GM21717 (cell line): ENCODE measurements around the gene PXT1.
"Not testable (repeated sequence)": the region's sequence is repeated elsewhere in the genome, so short reads cannot be mapped to it uniquely, and the experiment has no call there.

ENCODE experiments used
- ATAC-seq: cut with Tn5 transposase; IDR thresholded peaks from one replicate; pipeline ENCODE4 v1.9.1; 2021; ENCODE audit warnings: mild to moderate bottlenecking, moderate library complexity; ENCODE audit not compliant: unreplicated experiment

PXT1 gene

GRCh38 chr6:36442671-36443470, at the start of gene PXT1, which contains the start of gene KCTD20:
Gene PXT1 (minus strand): TSS chr6:36442854. CDS start chr6:36426082, 16,772 bp downstream.
Gene KCTD20 (plus strand): TSS chr6:36443000. CDS start chr6:36470098, 27,098 bp downstream.
- peak; percentile 73 for ATAC-seq

GRCh38 chr6:36492092-36492491, 49.4 kb upstream of the PXT1 start:
- no peak for ATAC-seq

GRCh38 chr6:36491378-36491965, 48.8 kb upstream of the PXT1 start:
- ATAC-seq, result no peak

- no peak for ATAC-seq
These were observed 46.8 kb upstream of the PXT1 start for GRCh38 chr6:36489426-36489825.

GRCh38 chr6:36488221-36488620, 45.6 kb upstream of the PXT1 start:
- no peak for ATAC-seq

- ATAC-seq, result no peak
These were observed 45.0 kb upstream of the PXT1 start for GRCh38 chr6:36487698-36488097.

- ATAC-seq, result no peak
These were observed 42.1 kb upstream of the PXT1 start for GRCh38 chr6:36484736-36485135.

GRCh38 chr6:36483326-36483725, 40.7 kb upstream of the PXT1 start:
- ATAC-seq, result not testable (repeated sequence)

- ATAC-seq, result no peak
These were observed 36.6 kb upstream of the PXT1 start for GRCh38 chr6:36479256-36479655.

GRCh38 chr6:36478051-36478526, 35.4 kb upstream of the PXT1 start:
- no peak for ATAC-seq

- no peak for ATAC-seq
These were observed 27.3 kb upstream of the PXT1 start for GRCh38 chr6:36469946-36470345.

GRCh38 chr6:36469148-36469661, 26.6 kb upstream of the PXT1 start:
- ATAC-seq, result no peak

- no peak for ATAC-seq
These were observed 25.0 kb upstream of the PXT1 start for GRCh38 chr6:36467625-36468024.

GRCh38 chr6:36464233-36464632, 21.6 kb upstream of the PXT1 start:
- ATAC-seq, result no peak

GRCh38 chr6:36463676-36464075, 21.0 kb upstream of the PXT1 start:
- ATAC-seq, result no peak

GRCh38 chr6:36461646-36462045, 19.0 kb upstream of the PXT1 start:
- no peak for ATAC-seq

GRCh38 chr6:36460916-36461315, 18.3 kb upstream of the PXT1 start:
- no peak for ATAC-seq

GRCh38 chr6:36459501-36459900, 16.8 kb upstream of the PXT1 start:
- ATAC-seq, result no peak

GRCh38 chr6:36455486-36456027, 12.9 kb upstream of the PXT1 start:
- no peak for ATAC-seq

GRCh38 chr6:36452897-36453296, 10.2 kb upstream of the PXT1 start:
- not testable (repeated sequence) for ATAC-seq

GRCh38 chr6:36449173-36449572, 6.5 kb upstream of the PXT1 start:
- not testable (repeated sequence) for ATAC-seq

- no peak for ATAC-seq
These were observed 3.0 kb upstream of the PXT1 start for GRCh38 chr6:36445621-36446020.
